HEK293 (cell line): Measurements from ENCODE around the gene ENAH.

Experiments
- CTCF ChIA-PET: fragments of 350-600 bp; formaldehyde crosslinking; extraction: SDS; loops from one replicate; lab custom pipeline; 2021; ENCODE audit warnings: antibody characterized with exemption; lab: Yijun Ruan, JAX
- POLR2A ChIA-PET: fragments of 300-600 bp; formaldehyde crosslinking; extraction: SDS; loops from one replicate; lab custom pipeline; 2020; ENCODE audit warnings: antibody characterized with exemption, inconsistent platforms; lab: Yijun Ruan, JAX
- H3K27ac ChIP-seq: fragments of 200-500 bp; sonication (Bioruptor generic); 2 replicates; pipeline ENCODE4 v1.5.1; 2014; ENCODE audit warnings: low read depth, low read length, control low read depth, inconsistent platforms; ENCODE audit errors: extremely low read depth
- H3K36me3 ChIP-seq, 2 experiments: fragments of 200-500 bp in 1 of 2; sonication (Bioruptor generic) in 1 of 2; 1 replicate in 1 of 2; 2 replicates in 1 of 2; pipeline ENCODE4 v1.5.1; 2014 to 2017; ENCODE audit warnings: inconsistent platforms in 2 of 2, low read length in 2 of 2; ENCODE audit not compliant: control insufficient read depth in 2 of 2, insufficient read depth in 1 of 2
- H3K4me1 ChIP-seq: fragments of 200-500 bp; sonication (Bioruptor generic); 2 replicates; pipeline ENCODE4 v1.5.1; 2014; ENCODE audit warnings: mild to moderate bottlenecking, low read length, inconsistent platforms; ENCODE audit not compliant: control insufficient read depth, insufficient read depth
- H3K4me3 ChIP-seq: 2 replicates; pipeline ENCODE4 v1.5.1; 2011; ENCODE audit warnings: low read depth, mild to moderate bottlenecking, control low read depth, low read length, moderate library complexity
- H3K9me3 ChIP-seq: fragments of 200-500 bp; sonication (Bioruptor generic); 2 replicates; pipeline ENCODE4 v1.5.1; 2014; ENCODE audit warnings: low read depth, low read length, inconsistent platforms; ENCODE audit not compliant: control insufficient read depth, insufficient read depth
- BCL11A ChIP-seq: fragments of 450-650 bp; formaldehyde crosslinking; IDR thresholded peaks from 2 replicates; pipeline ENCODE4 v1.5.1; 2016; ENCODE audit warnings: low read depth, missing biosample characterization, missing genetic modification characterization
- GLI2 ChIP-seq: fragments of 450-650 bp; formaldehyde crosslinking; IDR thresholded peaks from 2 replicates; pipeline ENCODE4; 2017; ENCODE audit warnings: missing biosample characterization, missing genetic modification characterization, low read depth, borderline replicate concordance
- GLIS1 ChIP-seq: fragments of 450-650 bp; formaldehyde crosslinking; IDR thresholded peaks from 2 replicates; pipeline ENCODE4 v1.5.1; 2016; ENCODE audit warnings: missing biosample characterization, missing genetic modification characterization
- KLF7 ChIP-seq: fragments of 450-650 bp; formaldehyde crosslinking; IDR thresholded peaks from 2 replicates; pipeline ENCODE4 v1.5.1; 2016; ENCODE audit warnings: missing biosample characterization, missing genetic modification characterization, borderline replicate concordance
- OSR2 ChIP-seq: fragments of 450-650 bp; formaldehyde crosslinking; IDR thresholded peaks from 2 replicates; pipeline ENCODE4 v1.5.1; 2016; ENCODE audit warnings: missing biosample characterization, missing genetic modification characterization
- PRDM1 ChIP-seq: fragments of 450-650 bp; formaldehyde crosslinking; IDR thresholded peaks from 2 replicates; pipeline ENCODE4; 2016; ENCODE audit warnings: missing biosample characterization, missing genetic modification characterization
- PRDM10 ChIP-seq: fragments of 450-650 bp; formaldehyde crosslinking; IDR thresholded peaks from 2 replicates; pipeline ENCODE4 v1.5.1; 2016; ENCODE audit warnings: missing biosample characterization, missing genetic modification characterization
- PRDM2 ChIP-seq: fragments of 450-650 bp; formaldehyde crosslinking; IDR thresholded peaks from 2 replicates; pipeline ENCODE4 v1.5.1; 2016; ENCODE audit warnings: missing biosample characterization, missing genetic modification characterization, borderline replicate concordance
- SCRT1 ChIP-seq: fragments of 450-650 bp; formaldehyde crosslinking; IDR thresholded peaks from 2 replicates; pipeline ENCODE4 v1.5.1; 2016; ENCODE audit warnings: missing biosample characterization, missing genetic modification characterization, borderline replicate concordance
- SCRT2 ChIP-seq: fragments of 450-650 bp; formaldehyde crosslinking; IDR thresholded peaks from 2 replicates; pipeline ENCODE4 v1.5.1; 2016; ENCODE audit warnings: missing biosample characterization, missing genetic modification characterization
- ZBTB17 ChIP-seq: fragments of 450-650 bp; formaldehyde crosslinking; IDR thresholded peaks from 2 replicates; pipeline ENCODE4 v1.5.1; 2016; ENCODE audit warnings: missing biosample characterization, missing genetic modification characterization
- ZBTB21 ChIP-seq: fragments of 450-650 bp; formaldehyde crosslinking; IDR thresholded peaks from 2 replicates; pipeline ENCODE4 v1.5.1; 2017; ENCODE audit warnings: missing biosample characterization, missing genetic modification characterization
- ZBTB8A ChIP-seq: fragments of 450-650 bp; formaldehyde crosslinking; IDR thresholded peaks from 2 replicates; pipeline ENCODE4 v1.5.1; 2016; ENCODE audit warnings: missing biosample characterization, missing genetic modification characterization
- ZFHX2 ChIP-seq: fragments of 450-650 bp; formaldehyde crosslinking; conservative IDR thresholded peaks from 2 replicates; pipeline ENCODE4 v1.5.1; 2016; ENCODE audit warnings: missing biosample characterization, missing genetic modification characterization
- ZFP69B ChIP-seq: fragments of 450-650 bp; formaldehyde crosslinking; IDR thresholded peaks from 2 replicates; pipeline ENCODE4 v1.5.1; 2016; ENCODE audit warnings: missing biosample characterization, missing genetic modification characterization
- ZIC2 ChIP-seq: fragments of 450-650 bp; formaldehyde crosslinking; IDR thresholded peaks from 2 replicates; pipeline ENCODE4 v1.5.1; 2016; ENCODE audit warnings: missing biosample characterization, missing genetic modification characterization
- ZNF184 ChIP-seq: fragments of 450-650 bp; IDR thresholded peaks from 2 replicates; pipeline ENCODE4 v1.5.1; 2018; ENCODE audit warnings: missing biosample characterization, mild to moderate bottlenecking, missing genetic modification characterization
- ZNF324 ChIP-seq: fragments of 450-650 bp; formaldehyde crosslinking; IDR thresholded peaks from 2 replicates; pipeline ENCODE4 v1.5.1; 2016; ENCODE audit warnings: missing biosample characterization, missing genetic modification characterization
- ZNF391 ChIP-seq: fragments of 450-650 bp; formaldehyde crosslinking; IDR thresholded peaks from 2 replicates; pipeline ENCODE4 v1.5.1; 2016; ENCODE audit warnings: low read depth, missing biosample characterization, missing genetic modification characterization, borderline replicate concordance
- ZNF473 ChIP-seq: fragments of 450-650 bp; formaldehyde crosslinking; IDR thresholded peaks from 2 replicates; pipeline ENCODE4 v1.5.1; 2017; ENCODE audit warnings: missing biosample characterization, missing genetic modification characterization
- ZNF701 ChIP-seq: fragments of 450-650 bp; formaldehyde crosslinking; IDR thresholded peaks from 2 replicates; pipeline ENCODE4 v1.5.1; 2016; ENCODE audit warnings: missing biosample characterization, missing genetic modification characterization
- ZNF707 ChIP-seq: fragments of 450-650 bp; formaldehyde crosslinking; IDR thresholded peaks from 2 replicates; pipeline ENCODE4 v1.5.1; 2016; ENCODE audit warnings: missing biosample characterization, missing genetic modification characterization
- ZNF837 ChIP-seq: fragments of 450-650 bp; formaldehyde crosslinking; IDR thresholded peaks from 2 replicates; pipeline ENCODE4 v1.5.1; 2016; ENCODE audit warnings: missing biosample characterization, missing genetic modification characterization
- ZNF843 ChIP-seq: fragments of 450-650 bp; formaldehyde crosslinking; IDR thresholded peaks from 2 replicates; pipeline ENCODE4 v1.5.1; 2016; ENCODE audit warnings: missing biosample characterization, missing genetic modification characterization
- ZSCAN30 ChIP-seq: fragments of 450-650 bp; IDR thresholded peaks from 2 replicates; pipeline ENCODE4 v1.5.1; 2018; ENCODE audit warnings: missing biosample characterization, mild to moderate bottlenecking, missing genetic modification characterization, moderate library complexity
- TF ChIP-seq, protein P1 (sequence below): fragments of 450-650 bp; formaldehyde crosslinking; IDR thresholded peaks from 2 replicates; pipeline ENCODE4 v1.5.1; 2016; ENCODE audit warnings: missing biosample characterization, missing genetic modification characterization, borderline replicate concordance

The ENAH gene

DNA sequence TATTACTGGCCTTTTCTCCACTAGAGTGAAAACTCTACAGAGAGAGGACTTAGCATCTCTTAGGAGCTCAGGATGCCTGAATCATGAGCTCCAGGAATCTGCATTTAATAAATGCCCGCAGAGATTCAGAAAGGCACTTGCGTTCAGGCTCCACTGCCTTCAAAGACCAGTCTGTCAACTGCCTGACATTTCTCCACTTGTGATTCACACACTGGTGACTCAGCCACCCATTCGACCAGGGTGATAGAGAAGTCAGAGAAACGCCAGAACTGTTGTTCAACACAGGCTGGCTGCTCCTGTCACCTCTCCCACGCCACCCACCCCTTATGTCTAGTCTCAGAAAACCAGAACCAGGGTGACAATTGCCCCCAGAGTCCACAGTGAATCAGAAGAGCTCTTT, 198.2 kb downstream of the ENAH start (continued):
- TF ChIP-seq PRDM2 (tag by site-specific recombination) (no peak), GLI2 (no peak), PRDM1 (peak; percentile 71), ZNF473 (tag by site-specific recombination) (no peak), ZBTB21 (tag by site-specific recombination) (no peak), ZNF184 (tag by site-specific recombination) (no peak), GLIS1 (tag by site-specific recombination) (no peak), ZNF837 (tag by site-specific recombination) (no peak), ZNF843 (no peak), ZBTB8A (no peak), ZNF391 (tag by site-specific recombination) (no peak), ZFHX2 (peak; percentile 95), KLF7 (no peak), ZNF707 (tag by site-specific recombination) (no peak), ZIC2 (tag by site-specific recombination) (no peak), ZNF701 (no peak)
- TF ChIP-seq, protein P1, sequence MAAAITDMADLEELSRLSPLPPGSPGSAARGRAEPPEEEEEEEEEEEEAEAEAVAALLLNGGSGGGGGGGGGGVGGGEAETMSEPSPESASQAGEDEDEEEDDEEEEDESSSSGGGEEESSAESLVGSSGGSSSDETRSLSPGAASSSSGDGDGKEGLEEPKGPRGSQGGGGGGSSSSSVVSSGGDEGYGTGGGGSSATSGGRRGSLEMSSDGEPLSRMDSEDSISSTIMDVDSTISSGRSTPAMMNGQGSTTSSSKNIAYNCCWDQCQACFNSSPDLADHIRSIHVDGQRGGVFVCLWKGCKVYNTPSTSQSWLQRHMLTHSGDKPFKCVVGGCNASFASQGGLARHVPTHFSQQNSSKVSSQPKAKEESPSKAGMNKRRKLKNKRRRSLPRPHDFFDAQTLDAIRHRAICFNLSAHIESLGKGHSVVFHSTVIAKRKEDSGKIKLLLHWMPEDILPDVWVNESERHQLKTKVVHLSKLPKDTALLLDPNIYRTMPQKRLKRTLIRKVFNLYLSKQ (tag by site-specific recombination): no peak

DNA sequence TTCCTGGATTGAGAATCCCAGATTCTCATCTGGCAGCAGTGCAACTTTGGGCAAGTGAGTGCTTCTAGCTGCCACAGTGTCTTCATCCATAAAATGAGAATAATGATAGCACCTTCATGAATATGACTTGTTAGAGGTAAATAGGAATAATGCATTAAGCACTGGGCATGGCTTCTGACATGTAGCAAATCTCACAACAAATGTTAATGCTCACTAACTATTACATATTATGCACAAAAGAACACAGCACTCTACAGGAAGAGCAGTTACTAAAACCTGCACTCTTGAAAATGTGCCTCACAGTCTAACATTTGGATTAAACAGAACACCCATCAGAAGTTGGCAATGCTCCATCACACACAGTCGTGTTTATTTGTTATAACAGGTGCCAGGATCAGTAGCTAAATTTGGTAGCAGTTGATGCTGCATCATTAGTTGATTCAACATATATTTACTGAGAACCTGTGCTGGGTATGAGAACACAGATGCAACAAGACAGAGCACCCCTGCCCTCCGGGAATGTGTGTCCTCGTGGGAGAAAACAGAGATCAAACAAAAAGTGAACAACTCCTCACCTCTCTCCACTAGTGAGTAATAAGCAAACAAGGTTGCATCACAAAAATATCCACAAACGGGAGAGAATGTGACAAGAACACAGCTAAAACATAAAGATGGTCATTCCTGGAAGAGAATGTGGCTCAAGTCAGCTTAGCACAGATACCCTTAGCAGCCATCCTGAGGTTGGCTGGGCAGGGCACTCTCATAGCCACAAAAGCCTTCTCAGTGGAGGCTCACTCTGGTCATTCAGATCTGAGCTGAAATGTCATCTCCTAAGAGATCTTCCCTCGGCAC, 198.9 kb downstream of the ENAH start:
- H3K4me1 ChIP-seq: peaks cover 9% of the 10 kb centered on the region; the same call in 1 of the 2 replicates
- POLR2A ChIA-PET: interaction anchor here (0.6 to 0.8 kb wide), 3 partner anchors 14 to 367 kb away, joined by 3 read pairs; no protein-coding TSS in a partner anchor
- H3K4me3 ChIP-seq: no peak overlapping the region
- no peaks in the 10 kb centered on the region for H3K36me3 ChIP-seq
- no peak overlapping the region; the same call in 1 of the 2 replicates for H3K27ac ChIP-seq
- CTCF ChIA-PET: interaction anchor here (1.0 to 1.7 kb wide), 5 partner anchors 11 to 535 kb away, joined by 3 to 9 read pairs (median 4); no protein-coding TSS in a partner anchor
- no peaks in the 10 kb centered on the region for H3K9me3 ChIP-seq
- TF ChIP-seq SCRT1 (tag by site-specific recombination) (0 out of 2 replicates have a peak, but pooled peaks have one; percentile 49), BCL11A (no peak), ZNF324 (tag by site-specific recombination) (peak; percentile 32; the same call in 1 of the 2 replicates), ZFP69B (0 out of 2 replicates have a peak, but pooled peaks have one; percentile 20), ZSCAN30 (tag by site-specific recombination) (0 out of 2 replicates have a peak, but pooled peaks have one; percentile 35), PRDM10 (tag by site-specific recombination) (peak; percentile 77), SCRT2 (tag by site-specific recombination) (peak; percentile 94), OSR2 (peak; percentile 89), ZBTB17 (tag by site-specific recombination) (peak; percentile 55)
